ENCODE measurements around the gene PLA2G15. TPM values are rescaled to one million over a fixed set of nuclear protein-coding genes. Genes with fewer than 3 reads are reported as not detected.

The PLA2G15 gene
- polyA plus RNA-seq, 4 donors: 21.6 to 27.0 (median 22.9) TPM

DNA sequence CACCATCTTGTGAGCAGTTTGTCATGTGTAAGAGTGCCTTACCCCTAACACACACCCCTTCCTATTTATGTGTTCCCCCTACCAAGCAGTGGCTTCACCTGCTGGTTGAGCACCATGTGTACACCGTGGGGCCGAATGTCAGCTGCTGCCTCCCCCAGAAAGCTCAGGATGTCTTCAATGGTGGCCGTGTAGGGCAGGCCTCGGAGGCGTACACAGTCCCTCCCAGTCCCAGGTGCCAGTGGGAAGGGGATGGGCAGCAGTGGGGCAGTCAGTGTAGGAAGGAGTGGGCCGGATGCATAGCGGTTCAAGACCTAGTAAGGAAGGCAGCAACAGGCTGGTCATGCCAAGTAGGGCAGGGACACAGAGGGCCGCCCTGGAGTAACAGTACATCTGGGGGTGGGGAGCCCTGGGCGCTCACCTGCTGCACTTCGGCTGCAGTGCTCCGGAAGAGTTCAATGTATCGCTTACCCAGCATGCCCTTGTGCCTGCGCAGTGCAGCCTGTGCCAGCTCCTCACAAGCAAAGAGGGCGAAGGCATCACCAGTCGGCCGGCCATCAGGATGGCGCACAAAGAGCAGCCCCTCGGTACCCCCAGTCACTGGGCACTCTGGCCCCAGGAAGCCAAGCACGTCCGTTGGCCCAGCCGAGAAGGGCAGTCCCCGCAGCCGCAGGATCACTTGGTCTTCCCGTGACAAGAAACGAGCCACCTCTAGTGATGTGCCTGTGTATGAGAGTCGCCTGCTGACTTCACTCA, 13.6 kb upstream of the PLA2G15 start:
- no peak for DNase-seq (ENCODE audit: low read depth in 4 of 4, low spot score in 2 of 4)

DNA sequence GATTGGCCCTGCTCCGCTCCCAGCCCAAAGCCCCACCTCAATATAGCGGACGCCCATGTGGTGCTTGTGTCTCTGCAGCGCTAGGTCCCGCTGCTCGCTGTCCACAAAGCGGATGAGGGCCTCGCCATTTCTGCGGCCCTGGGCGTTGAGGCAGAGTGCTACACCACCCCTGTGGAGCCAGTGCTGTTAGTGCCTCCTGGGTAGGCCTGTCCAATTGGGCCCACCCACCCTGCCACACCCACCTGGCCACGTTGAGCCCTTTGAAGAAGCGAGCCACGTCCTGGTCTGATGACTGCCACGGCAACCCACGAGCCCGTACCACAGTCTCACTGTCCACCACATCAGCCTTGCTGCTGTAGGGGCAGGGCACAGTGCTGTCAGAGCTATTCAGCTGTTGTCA, 12.8 kb upstream of the PLA2G15 start:
- DNase-seq (ENCODE audit: low read depth in 4 of 4, low spot score in 2 of 4): no peak

DNA sequence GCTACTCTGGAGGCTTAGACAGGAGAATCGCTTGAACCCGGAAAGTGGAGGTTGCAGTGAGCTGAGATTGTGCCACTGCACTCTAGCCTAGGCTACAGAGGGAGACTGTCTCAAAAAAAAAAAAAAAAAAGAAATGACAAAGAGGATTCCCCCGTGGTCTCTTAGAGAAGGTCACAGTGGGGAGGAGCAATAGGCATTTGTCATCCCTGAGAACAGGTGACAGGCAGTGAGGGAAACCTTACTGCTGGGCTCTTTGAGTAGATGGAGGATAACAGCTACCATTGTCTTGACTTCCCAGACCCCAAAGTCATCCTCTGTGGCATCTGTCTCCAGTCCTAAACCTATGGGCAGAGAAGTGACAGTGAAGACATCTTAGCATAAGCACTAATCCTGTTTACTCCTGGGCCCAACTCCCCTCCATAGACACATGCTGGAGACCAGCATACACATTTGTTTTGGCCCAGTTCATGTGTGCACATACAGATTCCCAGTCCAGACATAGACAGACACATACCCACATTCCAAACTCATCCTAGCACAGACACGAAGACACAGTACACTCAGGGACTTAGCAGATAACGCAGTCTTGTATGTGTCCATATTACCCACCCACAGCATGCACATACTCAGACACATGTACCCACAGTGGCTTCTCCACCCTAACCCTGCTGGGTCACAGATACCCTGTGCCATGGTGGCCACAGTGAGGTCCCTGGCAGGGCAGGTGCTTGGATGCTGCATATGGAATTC, 11.9 kb upstream of the PLA2G15 start:
- no peak for DNase-seq (ENCODE audit: low read depth in 4 of 4, low spot score in 2 of 4)

DNA sequence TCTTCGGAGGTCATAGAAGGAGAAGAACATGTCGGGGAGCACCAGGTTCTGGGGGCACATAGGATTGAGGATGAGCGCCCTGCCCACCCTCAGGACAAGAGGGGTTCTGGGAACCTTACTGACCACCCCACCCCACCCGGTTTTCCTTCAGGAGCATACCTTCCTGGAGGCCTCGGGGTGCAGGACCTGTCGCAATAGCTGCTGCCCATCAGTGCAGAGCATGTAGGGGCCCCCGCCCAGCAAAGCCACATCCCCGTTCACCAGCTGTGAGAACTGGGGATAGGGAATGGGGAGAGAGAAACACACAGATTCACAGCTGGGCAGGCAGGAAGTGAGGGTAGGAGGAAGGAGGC, 11.4 kb upstream of the PLA2G15 start:
- no peak for DNase-seq (ENCODE audit: low read depth in 4 of 4, low spot score in 2 of 4)

DNA sequence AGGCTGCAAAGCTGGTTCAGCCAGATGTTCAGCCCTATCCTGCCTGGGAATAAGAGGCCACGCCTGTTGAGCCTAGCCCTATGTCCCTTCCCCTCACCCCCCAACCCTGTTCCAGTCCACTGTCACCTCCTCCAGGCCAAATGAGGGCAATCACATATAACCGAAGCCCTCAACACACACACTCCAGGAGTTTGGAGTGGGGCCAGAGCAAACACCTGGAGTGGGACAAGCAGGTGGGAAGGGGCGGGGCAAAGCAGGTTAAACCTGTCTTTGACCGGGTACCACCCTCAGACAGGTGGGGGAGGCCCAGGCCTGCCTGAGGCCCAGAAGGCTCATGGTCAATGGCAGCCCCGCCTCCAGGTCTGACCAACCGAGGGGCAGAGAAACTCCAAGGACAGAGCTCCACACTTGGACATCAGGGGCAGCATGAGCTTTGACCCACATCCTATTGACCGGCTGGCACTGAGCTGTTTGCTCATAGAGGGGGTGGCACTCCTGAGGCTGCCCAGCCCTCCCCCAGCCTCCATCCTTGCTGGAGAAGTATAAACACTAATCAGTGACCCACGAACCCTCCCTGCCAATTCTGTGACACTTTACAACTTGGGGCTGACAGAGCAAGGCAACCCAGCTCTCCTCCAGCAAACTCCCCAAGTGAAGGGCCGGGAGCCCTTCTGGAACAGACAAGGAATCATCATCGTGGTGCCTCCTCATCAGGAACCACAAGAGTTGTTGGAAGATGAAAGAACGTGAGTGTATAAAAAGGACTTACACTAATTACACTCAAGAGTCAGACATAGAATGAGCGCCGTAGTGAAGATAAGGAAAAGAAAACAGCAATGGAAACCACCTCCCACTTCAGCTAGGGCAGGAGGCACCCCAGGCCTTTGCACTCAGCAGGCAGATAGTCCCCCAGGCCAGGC, 10.7 kb upstream of the PLA2G15 start:
- DNase-seq (ENCODE audit: low read depth in 4 of 4, low spot score in 2 of 4): no peak

DNA sequence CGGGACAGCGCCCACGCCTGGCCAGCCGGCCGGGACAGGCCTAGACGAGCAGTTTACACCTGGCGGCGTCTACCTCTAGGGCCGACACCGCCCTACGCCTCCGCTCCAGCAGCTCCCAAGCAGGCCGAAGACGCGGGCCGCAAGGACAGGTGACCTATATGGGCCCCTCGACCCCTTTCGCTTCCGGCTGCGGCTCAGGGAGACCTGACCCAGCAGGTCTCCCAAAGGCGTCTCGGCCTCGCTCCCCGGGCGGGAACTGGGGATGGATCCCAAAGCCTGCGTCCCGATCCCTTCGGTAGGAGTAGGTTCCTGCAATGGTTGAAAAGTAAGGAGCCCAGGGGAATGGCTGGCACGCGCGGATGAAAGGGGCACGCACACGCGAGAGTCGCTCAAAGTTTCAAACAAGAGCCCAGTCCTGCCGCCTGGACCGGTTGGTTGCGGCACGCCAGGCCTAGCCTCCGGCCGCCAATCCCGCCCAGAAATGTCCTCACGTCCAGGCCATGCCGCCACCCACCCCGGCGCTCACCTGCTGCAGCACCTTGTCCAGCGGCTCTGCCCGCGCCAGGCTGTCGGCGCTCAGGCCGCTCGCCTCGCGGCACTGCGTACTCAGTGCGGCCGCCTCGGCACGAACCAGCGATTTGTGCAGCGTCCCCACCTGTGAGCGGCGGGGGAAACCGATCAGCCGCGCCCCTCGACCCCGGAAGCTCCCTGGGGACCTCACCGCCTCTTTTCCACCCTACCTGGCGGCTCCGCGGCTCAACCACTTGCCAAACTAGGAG, 9.9 kb upstream of the PLA2G15 start:
- DNase-seq (ENCODE audit: low read depth in 4 of 4, low spot score in 2 of 4): no peak

DNA sequence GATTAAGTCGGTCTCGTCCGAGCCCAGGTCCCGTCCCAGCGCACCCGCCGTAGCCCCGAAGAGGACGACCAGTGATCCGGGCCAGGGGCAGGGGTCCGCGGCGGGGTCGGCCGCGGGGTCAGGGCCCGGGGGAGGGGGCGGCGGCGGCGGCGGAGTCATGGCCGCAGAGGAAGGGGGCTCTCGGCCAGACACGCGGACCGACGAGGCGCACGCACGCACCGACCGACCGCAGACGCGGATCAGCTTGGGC, 9.4 kb upstream of the PLA2G15 start, which contains the start of gene ESRP2:
ESRP2 (minus strand) TSS at position 241 of the 250 bp plus-strand sequence; CDS start at position 159, 82 bp downstream.
- DNase-seq (ENCODE audit: low read depth in 4 of 4, low spot score in 2 of 4): no peak

DNA sequence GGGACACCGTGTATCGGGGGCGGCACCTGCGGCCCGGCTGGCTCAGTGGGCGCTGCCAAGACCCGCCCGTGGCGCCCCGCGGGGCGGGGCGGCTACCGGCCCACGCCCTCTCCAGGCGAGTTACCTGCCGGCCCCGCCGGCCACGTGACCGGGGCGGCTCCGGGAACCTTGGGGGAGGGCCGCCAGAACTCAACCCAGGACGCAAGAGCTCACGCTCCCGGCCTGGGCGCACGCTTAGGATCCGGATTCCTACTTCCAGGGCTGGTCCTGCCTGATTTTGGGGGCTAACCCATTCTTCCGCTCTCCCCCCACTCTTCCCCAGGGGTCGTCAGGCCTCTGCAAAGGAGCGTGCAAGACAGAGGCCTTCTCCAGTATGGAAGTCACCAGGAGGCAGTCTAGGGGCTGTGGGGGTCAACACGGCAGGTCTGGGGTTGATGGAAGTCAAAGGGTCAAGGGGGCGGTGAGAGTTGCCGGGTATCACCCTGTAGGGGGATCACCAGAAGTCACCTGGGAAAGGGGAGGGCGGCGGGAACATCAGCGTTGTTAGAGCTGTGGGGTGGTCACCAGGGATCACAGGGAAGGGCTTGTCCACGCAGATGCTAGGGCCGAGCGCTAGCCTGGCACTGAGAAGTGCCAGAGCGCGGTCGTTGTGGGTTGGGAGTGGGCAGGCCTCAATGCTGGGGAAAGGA, 8.9 kb upstream of the PLA2G15 start:
- DNase-seq (ENCODE audit: low read depth in 4 of 4, low spot score in 2 of 4): no peak

DNA sequence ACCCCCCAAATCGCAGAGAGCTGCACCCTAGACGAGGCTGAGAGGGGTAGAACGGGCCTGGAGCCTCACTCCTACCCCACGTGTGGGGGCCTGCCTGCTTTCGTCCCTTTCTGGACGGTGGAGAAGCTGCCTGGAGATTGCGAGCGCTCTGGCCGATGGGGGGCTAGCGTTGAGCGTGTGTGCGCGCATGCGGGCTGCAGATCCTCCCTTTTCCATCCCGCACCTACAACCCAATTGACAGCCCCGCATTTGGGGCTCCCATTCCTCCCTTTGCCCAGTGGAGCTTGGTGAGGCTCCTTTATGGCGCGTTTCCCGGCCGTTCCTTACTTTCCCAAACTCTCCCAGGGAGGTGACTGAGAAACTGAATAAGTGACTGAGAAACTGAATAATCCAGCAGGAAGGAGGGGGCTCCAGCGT, 8.3 kb upstream of the PLA2G15 start:
- DNase-seq (ENCODE audit: low read depth in 4 of 4, low spot score in 2 of 4): no peak

DNA sequence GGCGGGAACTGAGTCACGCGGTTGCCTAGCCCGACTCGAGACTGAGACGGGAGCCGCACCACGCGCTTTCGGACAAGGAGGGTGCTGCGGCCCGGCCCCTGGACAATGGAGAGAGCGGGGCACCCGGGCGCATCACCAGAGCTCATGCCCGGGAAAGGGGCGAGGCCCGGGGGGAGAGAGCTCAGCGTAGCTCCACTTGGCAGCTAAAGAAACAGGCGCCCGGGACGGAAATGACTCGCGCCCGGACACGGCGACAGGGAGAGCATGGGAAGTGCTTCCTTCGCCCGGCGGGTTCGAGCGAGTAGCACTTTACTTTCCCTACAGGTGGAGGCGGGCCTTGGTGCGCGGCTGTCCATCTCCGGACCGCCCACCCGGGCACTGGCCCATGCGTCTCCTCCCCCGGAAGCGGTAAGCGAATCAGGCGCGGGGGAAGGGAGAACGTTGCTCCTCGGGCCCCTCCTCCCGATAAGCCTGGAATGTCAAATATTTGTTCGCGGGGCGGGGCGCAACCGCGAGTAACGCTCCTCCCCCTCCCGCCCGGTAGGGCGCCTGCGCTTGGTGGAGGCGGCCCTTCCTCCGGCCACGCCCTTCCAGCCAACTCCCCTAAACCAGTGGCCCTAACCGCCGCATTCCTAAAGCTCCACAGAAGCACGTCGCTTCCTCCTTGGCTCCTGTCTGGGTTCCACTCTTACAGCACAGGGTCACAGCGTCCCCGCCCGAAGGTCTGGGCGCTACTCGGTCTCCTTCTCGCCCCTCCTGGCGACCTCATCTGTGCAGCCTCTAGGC, 7.7 kb upstream of the PLA2G15 start:
- DNase-seq (ENCODE audit: low read depth in 4 of 4, low spot score in 2 of 4): peak; percentile 89 to 98 (median 96)

DNA sequence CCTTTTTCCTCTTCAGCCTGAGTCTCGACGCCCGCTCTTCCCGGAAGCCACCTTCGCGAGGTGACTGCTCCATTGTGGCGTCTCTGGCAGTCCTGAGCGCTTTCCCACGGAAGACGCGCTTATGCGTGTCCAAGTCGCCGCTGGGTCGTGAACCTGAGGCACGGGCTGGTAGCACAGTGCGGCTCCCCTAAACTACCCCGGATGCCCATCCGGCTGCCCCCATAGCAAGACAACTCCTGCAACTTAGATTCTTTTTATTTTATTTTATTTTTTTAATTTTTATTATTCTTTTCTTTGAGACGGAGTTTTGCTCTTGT, 7.2 kb upstream of the PLA2G15 start:
- no peak for DNase-seq (ENCODE audit: low read depth in 4 of 4, low spot score in 2 of 4)

DNA sequence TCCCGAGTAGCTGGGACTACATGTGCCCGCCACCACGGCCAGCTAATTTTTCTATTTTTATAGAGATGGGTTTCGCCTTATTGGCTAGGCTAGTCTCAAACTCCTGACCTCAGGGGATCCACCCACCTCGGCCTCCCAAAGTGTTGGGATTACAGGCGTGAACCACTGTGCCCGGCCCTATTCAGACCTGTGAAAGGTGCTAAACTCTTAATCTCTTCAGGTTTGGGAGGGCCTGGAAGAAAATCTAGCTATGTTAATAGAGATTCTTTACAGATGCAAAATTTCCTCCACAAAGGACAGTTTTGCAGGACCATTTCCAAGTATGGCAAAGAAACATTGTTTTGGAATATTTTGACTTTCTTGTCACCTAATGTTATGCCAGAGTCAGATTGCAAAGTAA, 3.1 kb upstream of the PLA2G15 start:
- no peak for DNase-seq (ENCODE audit: low read depth in 4 of 4, low spot score in 2 of 4)

DNA sequence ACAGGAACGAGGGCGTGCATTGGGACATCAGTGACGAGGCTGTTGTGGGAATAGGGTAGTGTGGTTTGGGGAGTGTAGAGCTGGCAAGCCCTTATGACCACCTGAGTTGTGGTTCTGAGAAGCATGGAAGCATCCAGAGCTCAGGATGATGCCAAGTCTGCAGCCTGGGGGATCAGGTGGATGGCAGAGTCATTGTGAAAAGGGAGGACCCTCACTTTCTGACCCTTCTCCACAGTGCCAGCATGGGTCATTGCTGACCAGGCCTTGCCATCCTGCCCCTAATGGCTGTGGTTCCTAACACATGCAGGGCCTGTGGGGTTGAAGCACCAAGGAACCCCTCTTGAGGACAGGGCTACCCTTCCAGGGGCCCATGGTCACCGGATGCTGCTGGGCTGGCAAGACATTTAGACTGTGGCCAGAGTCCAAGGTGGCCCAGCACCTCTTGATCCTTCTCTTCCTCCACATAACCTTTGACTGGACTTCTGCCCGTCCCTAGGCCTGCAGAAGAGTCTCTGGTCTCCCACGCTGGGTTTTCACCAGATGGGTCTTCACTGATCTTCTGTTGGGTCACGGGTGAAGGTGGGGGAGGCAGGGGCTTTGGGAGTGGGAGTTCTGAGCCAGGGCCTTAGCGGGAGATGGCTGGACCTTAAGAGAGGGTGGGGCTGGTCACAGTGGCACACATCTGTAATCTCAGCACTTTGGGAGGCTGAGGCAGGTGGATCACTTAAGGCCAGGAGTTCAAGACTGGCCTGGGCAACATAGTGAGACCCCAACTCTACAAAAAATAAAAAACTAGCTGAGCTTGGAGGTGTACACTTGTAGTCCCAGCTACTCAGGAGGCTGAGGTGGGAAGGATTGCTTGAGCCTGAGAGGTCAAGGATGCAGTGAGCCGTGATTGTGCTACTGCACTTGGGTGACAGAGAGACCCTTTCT, 2.0 kb upstream of the PLA2G15 start:
- DNase-seq (ENCODE audit: low read depth in 4 of 4, low spot score in 2 of 4): no peak

DNA sequence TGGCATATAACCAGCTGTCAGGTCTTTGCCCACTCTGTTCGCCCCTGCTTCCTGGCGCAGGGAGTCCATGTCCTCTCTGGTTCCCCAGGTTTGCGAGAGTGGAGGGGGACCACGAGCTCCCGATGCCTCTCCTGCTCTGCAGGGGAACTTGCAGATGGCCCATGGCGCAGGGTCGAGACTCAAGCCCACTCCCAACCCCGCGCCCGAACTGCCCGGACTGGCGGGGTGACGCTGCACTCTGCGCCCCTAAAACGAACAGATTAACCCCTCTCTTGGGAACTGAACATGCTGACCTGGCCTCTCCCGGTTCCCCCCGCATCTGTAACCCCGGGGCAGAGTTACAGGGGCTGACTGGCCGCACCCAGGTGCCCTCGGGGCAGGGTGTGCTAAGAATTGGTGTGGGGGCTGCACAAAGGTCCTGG, 681 bp upstream of the PLA2G15 start:
- no peak for DNase-seq (ENCODE audit: low read depth in 4 of 4, low spot score in 2 of 4)

DNA sequence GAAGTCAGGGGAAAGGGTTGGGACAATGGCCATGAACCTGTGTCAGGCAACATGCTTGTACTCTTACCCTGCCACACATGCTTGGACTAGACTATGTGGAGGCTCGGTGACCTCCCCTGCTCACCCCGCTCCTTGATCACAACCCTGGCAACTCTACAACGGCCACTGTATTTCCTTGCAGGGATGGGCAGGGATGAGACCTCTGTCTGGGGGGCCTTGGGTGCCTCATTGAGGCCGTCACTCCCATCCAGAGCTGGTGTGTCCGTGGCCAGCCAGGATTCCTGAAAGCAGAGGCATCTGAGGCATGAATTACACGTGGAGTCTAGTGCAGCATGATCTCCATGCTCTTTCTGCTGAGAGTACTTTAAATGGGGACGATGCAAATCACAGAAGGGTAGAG, 948 bp downstream of the PLA2G15 start:
- DNase-seq (ENCODE audit: low read depth in 4 of 4, low spot score in 2 of 4): no peak

DNA sequence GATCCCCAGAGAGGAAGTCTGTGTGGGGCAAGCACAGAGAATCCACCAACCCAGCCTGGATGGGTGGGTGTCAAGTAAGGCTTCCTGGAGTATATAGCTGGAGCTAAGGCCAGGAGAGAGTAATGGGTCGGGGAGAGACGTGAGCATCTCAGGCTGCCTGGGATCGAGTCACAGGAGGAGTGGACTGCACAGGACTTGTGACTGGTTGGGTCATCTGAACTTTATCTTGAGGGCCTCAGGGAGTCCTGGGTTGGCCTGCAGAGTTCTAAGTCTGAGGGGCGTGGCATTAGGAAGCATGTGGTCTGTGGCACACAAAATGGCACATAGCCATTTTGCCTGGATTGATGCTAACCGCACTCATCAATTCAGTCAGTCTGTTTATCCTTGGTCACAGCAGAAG, 1.5 kb downstream of the PLA2G15 start:
- DNase-seq (ENCODE audit: low read depth in 4 of 4, low spot score in 2 of 4): no peak

DNA sequence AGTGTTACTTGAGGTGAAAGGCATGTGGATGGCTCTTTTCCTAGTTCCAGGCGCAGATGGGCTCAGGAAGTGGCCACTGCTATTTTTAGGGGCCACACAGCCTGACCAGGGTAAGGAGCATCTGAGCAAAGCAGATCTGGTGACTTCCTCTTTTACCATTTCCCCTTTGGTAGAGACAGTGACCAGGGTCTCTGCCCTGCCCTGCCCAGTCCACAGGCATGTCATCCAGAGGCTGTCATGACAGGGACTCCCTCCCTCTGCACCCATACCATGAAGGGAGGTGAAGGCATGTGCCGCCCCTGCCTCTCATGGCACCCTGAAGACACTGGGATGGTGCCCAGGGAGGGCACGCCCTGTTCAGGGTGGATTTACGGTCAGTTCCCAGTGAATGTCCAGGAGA, 2.2 kb downstream of the PLA2G15 start:
- no peak for DNase-seq (ENCODE audit: low read depth in 4 of 4, low spot score in 2 of 4)

DNA sequence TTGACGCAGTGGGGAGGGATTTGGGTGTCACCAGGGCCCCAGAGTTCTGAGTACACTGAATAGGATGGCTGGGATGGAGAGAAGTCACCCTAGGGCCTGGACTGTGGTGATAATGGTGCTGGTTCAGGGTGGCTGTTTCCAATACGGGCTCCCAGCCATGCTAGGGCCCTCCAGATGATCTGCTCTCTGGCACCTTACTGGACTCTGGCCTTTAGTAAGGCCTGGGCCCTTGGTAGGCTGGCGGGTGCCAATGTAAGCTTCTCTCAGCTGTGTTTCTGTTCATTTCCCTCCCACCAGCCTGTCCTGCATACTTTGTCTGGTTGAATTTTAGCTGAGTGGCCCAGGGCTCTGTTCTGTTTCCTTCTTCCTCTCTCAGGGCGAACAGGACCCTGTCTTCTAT, 2.8 kb downstream of the PLA2G15 start:
- DNase-seq (ENCODE audit: low read depth in 4 of 4, low spot score in 2 of 4): no peak

All from left renal cortex interstitium (tissue), 4 donors.